ENCODE data around the gene THBS2. TPM values are rescaled to one million over a fixed set of nuclear protein-coding genes. Genes with fewer than 3 reads are reported as not detected.

Gene THBS2
- total and polyA plus RNA-seq, 2 of the 4 experiments (the other 2 are of a cell fraction), result 97.3 to 113 TPM

DNA sequence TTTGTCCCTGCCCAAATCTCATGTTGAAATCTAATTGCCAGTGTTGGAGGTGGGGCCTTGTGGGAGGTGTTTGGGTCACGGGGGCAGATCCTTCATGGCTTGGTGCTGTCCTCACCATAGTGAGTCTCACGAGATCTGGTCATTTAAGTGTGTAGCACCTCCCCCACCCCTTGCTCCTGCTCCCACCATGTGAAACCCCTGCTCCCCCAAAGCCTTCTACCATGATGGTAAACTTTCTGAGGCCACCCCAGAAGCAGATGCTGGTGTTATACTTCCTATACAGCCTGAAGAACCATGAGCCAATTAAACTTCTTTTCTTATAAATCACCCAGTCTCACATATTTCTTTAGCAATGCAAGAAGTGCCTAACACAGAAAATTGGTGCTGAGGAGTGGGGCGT lies 19.9 kb upstream of the THBS2 start:
- TF ChIP-seq, protein P1, sequence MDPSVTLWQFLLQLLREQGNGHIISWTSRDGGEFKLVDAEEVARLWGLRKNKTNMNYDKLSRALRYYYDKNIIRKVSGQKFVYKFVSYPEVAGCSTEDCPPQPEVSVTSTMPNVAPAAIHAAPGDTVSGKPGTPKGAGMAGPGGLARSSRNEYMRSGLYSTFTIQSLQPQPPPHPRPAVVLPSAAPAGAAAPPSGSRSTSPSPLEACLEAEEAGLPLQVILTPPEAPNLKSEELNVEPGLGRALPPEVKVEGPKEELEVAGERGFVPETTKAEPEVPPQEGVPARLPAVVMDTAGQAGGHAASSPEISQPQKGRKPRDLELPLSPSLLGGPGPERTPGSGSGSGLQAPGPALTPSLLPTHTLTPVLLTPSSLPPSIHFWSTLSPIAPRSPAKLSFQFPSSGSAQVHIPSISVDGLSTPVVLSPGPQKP (IDR thresholded peaks at IDR 0.05; ENCODE audit: borderline replicate concordance, low read depth, low read length), result no peak
- TF ChIP-seq FOS (IDR thresholded peaks at IDR 0.05; ENCODE audit: low read depth, low read length) (no peak), MXI1 (IDR thresholded peaks at IDR 0.05; ENCODE audit: borderline replicate concordance, low read depth, low read length) (no peak), POLR2A (IDR thresholded peaks at IDR 0.05; ENCODE audit: low read depth, low read length) (no peak), MAZ (IDR thresholded peaks at IDR 0.05; ENCODE audit: borderline replicate concordance, low read depth, low read length) (no peak), RFX5 (IDR thresholded peaks at IDR 0.05; ENCODE audit: low read depth, low read length) (no peak), RCOR1 (IDR thresholded peaks at IDR 0.05; ENCODE audit: insufficient replicate concordance, low read length) (no peak), BHLHE40 (IDR thresholded peaks at IDR 0.05; ENCODE audit: low read depth, low read length) (no peak), RAD21 (IDR thresholded peaks at IDR 0.05; ENCODE audit: low read length) (no peak), MAFK (IDR thresholded peaks at IDR 0.05; ENCODE audit: low read depth, low read length) (no peak), SMC3 (IDR thresholded peaks at IDR 0.05; ENCODE audit: low read depth, low read length) (no peak)
- TF ChIP-seq, protein P2, sequence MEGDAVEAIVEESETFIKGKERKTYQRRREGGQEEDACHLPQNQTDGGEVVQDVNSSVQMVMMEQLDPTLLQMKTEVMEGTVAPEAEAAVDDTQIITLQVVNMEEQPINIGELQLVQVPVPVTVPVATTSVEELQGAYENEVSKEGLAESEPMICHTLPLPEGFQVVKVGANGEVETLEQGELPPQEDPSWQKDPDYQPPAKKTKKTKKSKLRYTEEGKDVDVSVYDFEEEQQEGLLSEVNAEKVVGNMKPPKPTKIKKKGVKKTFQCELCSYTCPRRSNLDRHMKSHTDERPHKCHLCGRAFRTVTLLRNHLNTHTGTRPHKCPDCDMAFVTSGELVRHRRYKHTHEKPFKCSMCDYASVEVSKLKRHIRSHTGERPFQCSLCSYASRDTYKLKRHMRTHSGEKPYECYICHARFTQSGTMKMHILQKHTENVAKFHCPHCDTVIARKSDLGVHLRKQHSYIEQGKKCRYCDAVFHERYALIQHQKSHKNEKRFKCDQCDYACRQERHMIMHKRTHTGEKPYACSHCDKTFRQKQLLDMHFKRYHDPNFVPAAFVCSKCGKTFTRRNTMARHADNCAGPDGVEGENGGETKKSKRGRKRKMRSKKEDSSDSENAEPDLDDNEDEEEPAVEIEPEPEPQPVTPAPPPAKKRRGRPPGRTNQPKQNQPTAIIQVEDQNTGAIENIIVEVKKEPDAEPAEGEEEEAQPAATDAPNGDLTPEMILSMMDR (conservative IDR thresholded peaks at IDR 0.05; ENCODE audit: low read depth, low read length), result no peak
- TF ChIP-seq, protein P3, sequence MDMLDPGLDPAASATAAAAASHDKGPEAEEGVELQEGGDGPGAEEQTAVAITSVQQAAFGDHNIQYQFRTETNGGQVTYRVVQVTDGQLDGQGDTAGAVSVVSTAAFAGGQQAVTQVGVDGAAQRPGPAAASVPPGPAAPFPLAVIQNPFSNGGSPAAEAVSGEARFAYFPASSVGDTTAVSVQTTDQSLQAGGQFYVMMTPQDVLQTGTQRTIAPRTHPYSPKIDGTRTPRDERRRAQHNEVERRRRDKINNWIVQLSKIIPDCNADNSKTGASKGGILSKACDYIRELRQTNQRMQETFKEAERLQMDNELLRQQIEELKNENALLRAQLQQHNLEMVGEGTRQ (IDR thresholded peaks at IDR 0.05; ENCODE audit: low read depth, low read length), result no peak
- H4K5ac ChIP-seq (ENCODE audit: low read depth, low read length), result no peak overlapping the region

More for the DNA sequence above, 19.9 kb upstream of the THBS2 start:
- no TSS peak for BruUV-seq (replicated peaks)
- H2BK15ac ChIP-seq (ENCODE audit: low read depth, low read length), result no peak overlapping the region
- WGBS, 2 experiments (ENCODE audit: extremely low coverage in 2 of 2, insufficient read length in 1 of 2), result 100% methylated on average over 1 of the region's 3 CpGs; no CpG with 5 or more reads in 1 of the 2 experiments
- H3K18ac ChIP-seq (ENCODE audit: low read depth, low read length), result no peak overlapping the region
- H2BK20ac ChIP-seq (ENCODE audit: low read depth, low read length), result no peak overlapping the region
- H2BK5ac ChIP-seq (ENCODE audit: low read depth, low read length, poor library complexity, severe bottlenecking), result no peak overlapping the region
- H3K23ac ChIP-seq (ENCODE audit: low read depth, low read length), result no peak overlapping the region
- H2AK5ac ChIP-seq (ENCODE audit: low read depth, low read length), result no peak overlapping the region
- H4K8ac ChIP-seq (ENCODE audit: low read depth in 2 of 2, low read length in 2 of 2), result no peak overlapping the region
- in situ Hi-C loops (cut with MboI; ENCODE audit: low sequenced_read_pairs) (no loop called here), dilution Hi-C loops (cut with HindIII; ENCODE audit: low sequenced_read_pairs, unreplicated experiment) (no loop called here), intact Hi-C loops (cut with micrococcal nuclease) (no loop called here)
- ChIA-PET POLR2A (ENCODE audit: unreplicated experiment) (no interaction called here), CTCF (no interaction called here)
- no peak overlapping the region for H2AK9ac ChIP-seq (replicated peaks; ENCODE audit: low read depth, low read length, poor library complexity)
- no peaks in the 10 kb centered on the region for H3K79me1 ChIP-seq (ENCODE audit: low read depth in 1 of 2, low read length in 2 of 2)
- no peak overlapping the region for H3K56ac ChIP-seq (ENCODE audit: extremely low read depth, insufficient read depth, low read length)
- H3K27me3 ChIP-seq (ENCODE audit: control insufficient read depth, insufficient read depth, low read length), result no peaks in the 10 kb centered on the region
- H2BK120ac ChIP-seq (ENCODE audit: low read depth, low read length), result no peak overlapping the region
- no peak overlapping the region for H3K27ac ChIP-seq (ENCODE audit: insufficient read depth, low read length)
- no peak overlapping the region for H3K4ac ChIP-seq (ENCODE audit: low read depth, low read length)
- no peaks in the 10 kb centered on the region for H4K20me1 ChIP-seq (ENCODE audit: insufficient read depth, low read length)
- H2AFZ ChIP-seq (replicated peaks; ENCODE audit: low read length, poor library complexity), result no peak overlapping the region
- DNase-seq (no peak), ATAC-seq (ENCODE audit: low read depth) (no peak)
- no peak overlapping the region for H3K14ac ChIP-seq (replicated peaks; ENCODE audit: low read depth, low read length)
- H3K9ac ChIP-seq (ENCODE audit: low read depth, low read length), result no peak overlapping the region
- no peak overlapping the region for H4K91ac ChIP-seq (ENCODE audit: insufficient read depth, low read depth, low read length)
- no peak overlapping the region for H3K4me2 ChIP-seq (ENCODE audit: low read depth, low read length)
- no peaks in the 10 kb centered on the region for H3K36me3 ChIP-seq (ENCODE audit: control insufficient read depth, insufficient read depth, low read length)
- H3K4me1 ChIP-seq (ENCODE audit: control insufficient read depth, insufficient read depth, low read length), result peaks cover 12% of the 10 kb centered on the region
- H3K9me3 ChIP-seq (ENCODE audit: control insufficient read depth, insufficient read depth, low read length), result no peaks in the 10 kb centered on the region
- H3K4me3 ChIP-seq (ENCODE audit: insufficient read depth, low read depth, low read length), result no peak overlapping the region
- H3K9me1 ChIP-seq (ENCODE audit: insufficient read depth, low read length), result peaks cover 4% of the 10 kb centered on the region; the same call in 1 of the 2 replicates
